GM19468 (cell line): ENCODE results near the gene LONP1.

Experiments used
- ATAC-seq: cut with Tn5 transposase; IDR thresholded peaks from one replicate; pipeline ENCODE4 v1.9.1; 2021; ENCODE audit warnings: mild to moderate bottlenecking, moderate library complexity, moderate number of reproducible peaks; ENCODE audit not compliant: unreplicated experiment; ENCODE audit errors: extremely low read depth

The LONP1 gene

DNA sequence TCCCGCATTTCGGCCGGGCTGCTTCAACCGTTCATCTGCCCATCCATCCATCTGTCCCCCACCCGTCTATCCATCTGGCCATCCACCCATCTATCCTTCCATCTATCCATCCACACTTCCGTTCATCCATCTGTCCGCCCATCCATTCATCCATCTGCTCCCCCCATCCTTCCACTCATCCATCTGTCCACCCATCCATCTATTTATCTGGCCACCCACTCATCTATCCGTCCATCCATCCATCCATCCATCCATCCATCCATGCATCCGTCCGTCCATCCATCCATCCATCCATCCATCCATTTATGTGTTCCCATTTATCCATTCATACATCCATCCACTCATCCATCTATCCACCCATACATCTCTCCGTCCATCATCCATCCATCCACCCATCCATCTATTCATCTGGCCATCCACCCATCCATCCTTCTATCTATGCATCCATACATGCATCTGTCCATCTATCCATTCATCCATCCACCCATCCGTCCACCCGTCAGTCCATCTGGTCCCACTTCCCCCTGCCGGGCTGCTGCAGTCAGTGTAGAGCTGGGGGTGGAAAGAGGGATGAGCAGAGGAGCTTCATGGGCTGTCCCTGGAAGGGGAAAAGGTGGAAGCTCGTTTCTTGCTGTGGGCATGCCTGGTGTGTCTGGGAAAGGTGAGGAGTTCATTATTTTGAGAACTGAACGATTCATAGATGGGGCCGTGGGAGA lies 38.4 kb downstream of the LONP1 start:
- ATAC-seq, result no peak

DNA sequence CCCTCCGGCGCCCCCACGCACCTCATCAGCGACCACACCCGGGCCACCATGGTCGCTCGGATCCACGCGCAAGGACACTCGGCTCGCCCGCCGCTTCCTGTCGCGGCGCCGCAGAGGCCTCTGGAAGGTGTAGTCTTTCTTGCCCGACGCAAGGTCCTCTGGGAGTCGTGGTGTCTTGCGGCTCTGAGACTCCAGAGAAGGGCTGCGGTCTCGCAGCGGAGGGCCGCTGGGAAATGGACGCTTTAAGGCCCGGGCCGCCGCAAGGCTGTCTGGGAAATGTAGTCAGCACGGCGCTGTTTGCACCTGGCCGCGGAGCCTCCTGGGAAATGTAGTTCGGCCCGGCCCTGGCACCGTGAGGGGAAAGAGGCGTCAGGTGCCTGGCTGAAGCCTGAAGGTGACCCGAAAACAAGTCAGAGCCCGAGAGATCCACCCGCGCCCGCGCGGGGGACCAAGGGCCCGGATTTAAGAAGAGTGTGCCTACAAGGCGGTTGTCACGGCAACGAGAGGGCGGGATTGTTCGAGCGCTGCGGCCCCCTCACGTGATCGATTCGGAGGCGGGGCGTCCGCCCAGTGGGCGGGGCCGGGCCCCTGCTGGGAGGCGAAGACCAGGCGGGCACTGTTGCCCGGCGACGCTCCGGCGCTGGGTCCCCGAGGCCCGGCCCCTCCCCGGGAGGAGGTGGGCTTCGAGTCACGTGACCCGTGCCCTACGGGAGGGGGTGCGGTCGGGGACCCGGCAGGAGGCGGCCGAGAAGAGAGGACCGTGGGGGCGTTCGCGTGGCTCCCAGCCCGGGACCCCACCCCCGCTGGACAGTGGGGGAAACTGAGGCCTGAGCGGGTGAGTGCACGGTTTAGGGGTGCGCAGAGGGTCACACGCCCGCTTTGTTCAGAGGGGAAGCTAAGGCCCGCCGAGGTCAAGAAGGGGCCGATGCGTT lies 39.2 kb downstream of the LONP1 start, which contains the start of the genes HSD11B1L and MICOS13:
Gene HSD11B1L (plus strand): TSS at position 591 of the 932 bp plus-strand sequence. CDS start 3,806 bp downstream, outside the sequence.
Gene MICOS13 (minus strand): TSS at position 80 of the 932 bp plus-strand sequence. CDS start 30 bp downstream, at position 50.
- ATAC-seq, result peak; percentile 85

DNA sequence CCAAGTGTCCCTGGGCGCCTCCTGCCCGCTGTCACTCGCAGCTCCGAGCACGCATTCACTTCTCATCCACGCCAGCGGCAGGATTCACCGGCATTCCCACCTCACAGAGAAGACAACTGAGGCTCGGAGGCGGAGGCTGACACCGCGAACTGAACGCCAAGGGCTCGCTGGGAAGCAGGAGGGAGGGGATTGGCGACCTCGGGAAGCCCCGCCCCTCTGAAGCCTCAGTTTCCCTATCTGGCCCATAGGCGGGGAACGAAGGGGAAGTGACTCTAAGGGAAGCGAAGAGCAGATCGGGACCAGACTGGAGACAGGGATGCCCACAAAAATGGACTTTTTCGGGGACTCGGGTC lies 39.9 kb downstream of the LONP1 start:
- ATAC-seq, result no peak

DNA sequence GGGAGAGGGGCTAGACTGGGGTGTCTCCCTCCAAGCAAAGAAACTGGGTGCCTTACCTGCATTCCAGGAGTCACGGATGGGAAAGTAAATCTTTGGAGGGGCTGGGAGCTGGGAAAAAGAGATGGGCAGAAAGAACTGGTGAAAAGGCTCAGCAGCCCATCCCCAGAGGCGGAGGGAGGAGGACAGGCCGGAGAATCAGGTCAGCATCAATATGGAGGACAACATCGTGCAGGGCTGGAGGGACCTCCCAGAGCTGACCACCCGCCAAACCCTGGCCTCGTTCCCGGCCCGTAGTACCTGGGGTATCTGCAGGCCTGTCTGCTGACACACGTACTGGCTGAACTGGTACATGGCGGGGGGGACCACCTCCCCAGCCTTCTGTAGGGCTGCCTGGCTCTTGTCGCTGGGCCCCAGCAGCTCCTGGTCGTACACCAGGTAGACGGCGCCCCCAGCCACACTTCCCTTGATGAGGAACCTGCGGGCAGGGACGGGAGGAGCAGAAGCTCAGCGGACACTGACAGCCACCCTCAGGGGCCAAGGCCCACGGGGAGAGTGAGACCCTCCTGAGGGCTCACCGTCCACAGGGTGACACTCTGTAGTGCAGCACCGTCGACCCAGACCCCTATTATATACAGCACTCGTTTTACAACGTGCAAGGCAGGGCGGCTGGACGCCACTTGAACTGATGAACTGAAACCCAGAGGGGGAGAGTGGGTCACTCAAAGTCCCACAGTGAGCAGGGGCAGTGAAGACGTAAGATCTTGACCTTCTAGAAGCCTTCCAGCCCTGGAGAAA lies 40.5 kb downstream of the LONP1 start:
- ATAC-seq, result no peak

DNA sequence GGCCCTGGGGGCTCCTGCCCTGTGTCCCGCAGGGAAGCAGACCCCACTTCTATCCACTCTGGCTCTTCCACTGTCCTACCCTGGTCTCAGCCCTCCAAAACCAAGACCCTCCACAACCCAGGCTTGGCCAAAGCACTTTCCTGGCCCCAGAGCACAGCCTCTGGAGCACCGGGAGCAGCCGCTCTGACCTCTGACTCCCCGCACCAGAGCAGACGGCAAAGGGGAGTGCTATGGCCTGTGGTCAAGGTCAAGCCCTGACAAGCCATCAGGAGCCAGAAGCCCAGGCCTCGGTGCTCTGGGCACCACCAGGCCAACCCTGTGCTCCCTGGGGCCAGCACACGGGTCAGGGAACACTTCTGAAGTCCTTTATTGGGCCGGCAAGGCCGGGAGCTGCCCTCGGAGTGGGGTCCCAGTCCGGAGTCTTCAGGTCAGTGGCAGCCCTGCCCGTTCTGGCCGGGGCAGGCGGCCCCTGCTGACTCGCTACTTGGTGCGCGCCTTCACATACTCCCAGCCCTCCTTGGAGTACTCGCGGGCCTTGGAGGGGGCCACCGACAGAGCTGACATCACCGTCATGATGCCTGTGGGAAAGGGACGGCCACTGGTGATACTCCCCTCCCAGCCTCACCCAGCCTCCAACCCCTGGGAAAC lies 41.8 kb downstream of the LONP1 start:
- ATAC-seq, result no peak

DNA sequence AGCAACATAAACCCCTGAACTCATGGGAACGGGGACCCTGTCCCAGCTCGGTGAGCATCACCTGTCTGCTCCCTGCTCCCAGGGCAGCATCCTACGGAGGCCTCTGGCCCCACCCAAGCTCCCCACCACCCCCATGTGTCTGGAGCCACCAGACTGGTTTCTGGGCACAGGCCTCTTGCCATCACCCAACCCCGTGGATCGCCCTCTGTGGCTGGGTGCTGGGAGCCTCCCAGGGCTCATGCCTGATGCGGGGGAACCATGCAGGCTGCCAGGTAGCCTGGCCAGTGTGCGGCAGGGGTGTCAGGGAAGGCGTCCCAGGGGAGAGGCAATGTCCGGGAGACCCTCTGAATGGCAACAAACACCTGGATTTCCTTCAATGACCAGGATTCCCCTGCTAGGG lies 42.4 kb downstream of the LONP1 start:
- no peak for ATAC-seq

DNA sequence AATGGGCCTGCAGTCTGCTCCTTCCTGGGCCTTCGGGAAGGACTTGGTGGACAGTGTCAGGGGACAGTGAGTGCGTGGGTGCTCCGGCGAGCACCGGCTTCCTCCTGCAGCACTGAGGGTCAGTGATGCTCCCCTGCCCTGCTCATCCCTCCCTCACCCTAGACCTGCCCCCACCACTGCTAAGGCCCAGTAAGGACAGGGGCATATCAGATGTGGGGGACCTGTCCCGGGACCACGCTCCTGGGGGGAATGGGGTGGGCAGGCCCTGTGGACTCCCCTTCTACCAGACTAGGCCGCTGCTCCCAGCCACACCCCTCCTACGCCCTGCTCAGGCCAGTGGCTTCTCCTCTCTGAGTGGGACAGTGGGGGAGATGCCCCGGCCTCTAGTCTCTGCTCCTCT lies 42.8 kb downstream of the LONP1 start:
- ATAC-seq, result no peak

DNA sequence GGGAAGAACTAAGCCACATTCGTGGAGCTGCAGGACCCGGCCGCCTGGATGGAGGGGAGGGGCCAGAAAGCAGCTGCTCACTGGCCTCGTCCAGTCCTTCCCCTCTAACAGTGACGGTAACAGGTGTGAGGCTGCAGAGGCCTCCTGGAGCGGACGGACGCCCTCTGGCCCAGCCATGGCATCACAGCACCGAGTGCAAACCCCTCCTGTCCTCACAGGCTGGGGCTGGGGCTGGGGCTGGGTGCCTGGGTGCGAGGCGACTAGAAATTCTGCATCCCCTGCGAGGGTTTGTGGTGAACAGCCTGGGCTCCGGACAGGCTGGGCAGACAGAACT lies 43.2 kb downstream of the LONP1 start:
- ATAC-seq, result no peak

DNA sequence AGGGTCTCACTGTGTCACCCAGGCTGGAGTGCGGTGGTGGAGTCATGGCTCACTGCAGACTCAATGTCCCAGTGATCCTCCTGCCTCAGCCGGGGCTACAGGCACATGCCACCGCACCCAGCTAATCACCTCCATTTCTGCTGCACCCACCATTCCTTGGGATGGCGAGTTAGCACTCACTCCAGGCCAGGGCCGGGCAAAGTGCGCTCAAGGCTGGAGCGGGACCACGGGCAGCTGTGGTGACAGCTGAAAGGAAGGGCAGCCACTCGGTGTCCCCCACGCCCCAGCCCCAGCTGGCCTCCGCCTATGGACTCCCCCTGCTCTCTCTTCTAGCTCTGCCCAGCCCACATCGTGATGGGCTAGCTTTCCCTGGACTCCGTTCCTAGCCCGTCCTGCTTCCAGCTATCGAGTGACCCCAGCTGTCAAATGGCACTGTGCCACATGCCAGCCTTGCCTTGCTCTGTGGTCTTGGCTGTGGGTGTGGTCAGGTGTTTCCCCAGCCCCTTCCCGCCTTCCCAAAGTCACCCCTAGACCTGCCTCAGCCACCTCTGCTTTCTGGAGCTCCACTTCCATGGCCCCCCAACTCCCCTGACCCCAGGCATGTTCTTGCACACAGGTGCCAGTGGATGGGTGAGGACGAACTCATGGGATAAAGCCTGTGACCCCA lies 43.7 kb downstream of the LONP1 start:
- ATAC-seq, result no peak

DNA sequence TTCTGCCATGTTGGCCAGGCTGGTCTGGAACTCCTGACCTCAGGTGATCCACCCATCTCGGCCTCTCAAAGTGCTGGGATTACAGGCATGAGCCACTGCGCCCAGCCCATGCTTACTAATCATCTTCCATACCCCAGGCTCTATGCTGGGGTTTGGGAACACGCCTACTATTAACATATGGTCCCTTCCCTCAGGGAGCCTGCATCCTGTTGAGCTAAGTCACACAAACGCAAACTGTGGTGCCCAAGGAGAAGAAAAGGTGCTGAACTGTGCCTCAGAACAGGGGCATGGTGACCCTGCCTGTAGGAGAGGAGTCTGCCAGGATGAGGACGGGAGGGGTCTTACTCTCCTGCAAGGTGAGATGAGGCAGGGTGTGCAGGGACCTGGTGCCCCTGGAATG lies 45.2 kb downstream of the LONP1 start:
- no peak for ATAC-seq

DNA sequence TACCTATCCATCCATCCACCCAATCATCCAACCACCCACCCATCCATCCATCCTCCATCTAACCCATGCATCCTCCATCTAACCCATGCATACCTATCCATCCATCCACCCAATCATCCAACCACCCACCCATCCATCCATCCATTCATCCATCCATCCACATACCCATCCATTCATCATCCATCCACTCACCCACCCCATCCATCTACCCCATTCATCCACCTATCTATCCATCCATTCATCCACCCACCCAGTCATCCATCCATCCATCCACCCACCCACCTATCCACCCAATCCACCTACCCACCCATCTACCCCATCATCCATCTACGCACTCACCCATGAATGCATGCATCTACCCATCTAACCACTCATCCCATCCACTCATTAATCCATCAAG lies 46.2 kb downstream of the LONP1 start:
- no peak for ATAC-seq

DNA sequence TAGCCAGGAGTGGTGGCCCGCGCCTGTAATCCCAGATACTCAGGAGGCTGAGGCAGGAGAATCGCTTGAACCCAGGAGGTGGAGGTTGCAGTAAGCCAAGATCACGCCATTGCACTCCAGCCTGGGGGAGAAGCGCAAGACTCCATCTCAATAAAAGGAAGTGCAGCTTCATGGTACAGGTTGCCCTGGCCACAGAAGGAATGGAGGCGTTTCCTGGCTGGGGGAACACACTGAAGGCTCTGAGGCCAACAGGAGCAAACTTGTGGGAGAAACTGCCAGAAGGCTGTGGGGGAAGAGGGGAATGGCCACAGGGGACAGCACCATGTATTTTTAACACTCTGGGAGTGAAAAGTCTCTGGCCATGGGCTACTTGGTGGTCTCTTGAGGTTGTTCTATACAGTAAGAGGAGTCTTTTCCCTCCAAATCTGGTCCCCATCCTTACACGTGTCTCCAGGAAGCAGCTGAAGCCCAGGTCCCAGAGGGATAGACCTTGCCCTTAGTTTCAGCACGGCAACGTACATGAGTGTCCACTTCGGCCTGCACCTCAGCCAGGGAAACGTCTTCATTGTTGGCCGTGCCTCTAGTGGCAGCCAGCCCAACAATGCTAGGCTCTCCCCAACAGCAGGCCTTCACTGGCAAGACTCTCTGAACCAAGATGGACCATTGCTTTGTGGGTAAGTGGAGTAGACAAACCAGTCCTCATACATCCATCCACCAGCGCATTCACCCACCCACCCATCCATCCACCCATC lies 47.1 kb downstream of the LONP1 start:
- ATAC-seq, result no peak

DNA sequence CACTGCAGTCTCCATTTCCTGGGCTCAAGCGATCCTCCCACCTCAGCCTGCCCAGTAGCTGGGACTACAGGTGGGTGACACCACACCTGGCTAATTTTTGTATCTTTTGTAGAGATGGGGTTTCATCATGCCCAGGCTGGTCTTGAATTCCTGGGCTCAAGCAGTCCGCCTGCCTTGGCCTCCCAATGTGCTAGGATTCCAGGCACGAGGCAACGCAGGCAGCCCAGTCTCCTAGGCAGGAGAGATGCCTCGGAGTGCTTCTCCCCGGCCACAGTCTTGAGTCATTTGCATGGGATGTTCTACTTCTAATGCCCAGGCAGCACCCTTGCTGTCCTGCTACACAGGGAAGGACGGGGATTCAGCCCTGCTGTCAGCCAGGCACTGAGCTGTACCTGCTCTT lies 48.3 kb downstream of the LONP1 start:
- ATAC-seq, result no peak

DNA sequence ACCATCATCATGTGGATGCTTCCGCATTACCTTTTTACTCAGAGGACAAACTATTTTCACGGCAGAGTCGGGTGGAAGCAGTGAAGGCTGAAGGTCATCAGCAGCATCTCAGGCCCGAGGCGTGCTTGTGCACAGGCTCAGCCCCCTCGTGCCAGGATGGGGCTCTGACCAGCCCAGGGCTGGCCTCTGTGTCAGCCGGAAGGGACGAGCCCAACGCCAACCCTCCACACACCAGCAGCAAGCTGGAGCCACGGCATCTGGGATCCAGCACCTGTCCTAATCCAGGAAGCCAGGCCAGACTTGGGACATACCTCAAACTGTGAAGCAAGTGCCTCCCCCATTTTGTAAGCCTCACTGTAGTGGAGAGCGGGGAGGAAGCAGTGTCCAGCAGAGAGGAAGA lies 50.7 kb downstream of the LONP1 start:
- ATAC-seq, result no peak

DNA sequence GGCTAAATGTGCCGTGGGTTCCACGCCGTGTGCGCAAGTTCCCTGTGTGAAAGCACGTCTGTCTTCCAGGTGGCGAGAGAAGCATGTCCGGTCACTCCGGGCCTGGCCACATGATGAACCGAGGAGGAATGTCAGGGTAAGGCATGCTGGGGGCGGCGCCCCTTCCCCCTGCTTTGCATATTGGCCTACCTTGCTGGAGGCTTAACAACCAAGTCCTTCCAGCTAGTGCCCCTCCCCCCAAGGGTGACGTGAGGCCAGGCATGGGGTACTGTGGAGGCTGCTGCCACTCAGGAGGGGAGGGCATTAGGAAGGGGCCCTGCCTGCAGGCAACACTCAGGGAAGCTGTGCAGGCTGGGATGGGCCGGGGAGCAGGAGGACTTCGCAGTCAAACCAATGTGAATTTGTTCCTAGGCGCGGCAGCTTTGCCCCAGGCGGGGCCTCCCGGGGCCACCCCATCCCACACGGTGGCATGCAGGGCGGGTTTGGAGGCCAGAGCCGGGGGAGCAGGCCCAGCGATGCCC lies 52.1 kb downstream of the LONP1 start:
- no peak for ATAC-seq

DNA sequence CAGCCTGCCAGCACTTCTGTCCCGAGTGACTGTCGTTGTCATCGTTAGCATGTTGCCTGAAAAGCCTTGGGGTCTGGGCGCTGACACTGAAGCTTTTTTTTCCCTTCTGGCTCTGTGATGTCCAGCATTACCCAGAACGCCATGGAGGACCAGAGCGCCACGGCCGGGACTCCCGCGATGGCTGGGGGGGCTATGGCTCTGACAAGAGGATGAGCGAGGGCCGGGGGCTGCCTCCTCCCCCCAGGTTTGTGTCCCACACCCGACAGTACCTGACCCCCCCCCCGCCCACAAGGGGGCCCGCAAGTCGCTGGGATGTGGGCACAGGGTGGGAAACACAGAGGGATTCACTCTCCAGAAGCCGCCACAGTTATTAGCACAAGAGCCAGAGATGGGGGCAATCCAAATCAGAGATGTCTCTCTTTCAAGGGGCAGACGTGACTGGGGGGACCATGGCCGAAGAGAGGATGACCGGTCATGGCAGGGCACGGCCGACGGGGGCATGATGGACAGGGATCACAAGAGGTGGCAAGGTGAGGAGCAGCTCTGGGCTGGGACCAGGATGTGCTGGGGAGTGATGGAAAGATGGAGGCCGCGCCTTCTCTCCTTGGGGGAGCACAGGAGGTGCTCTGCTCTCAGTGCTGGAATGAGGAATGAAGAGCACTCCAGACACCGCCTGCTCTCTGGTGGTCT lies 52.9 kb downstream of the LONP1 start:
- ATAC-seq, result no peak

DNA sequence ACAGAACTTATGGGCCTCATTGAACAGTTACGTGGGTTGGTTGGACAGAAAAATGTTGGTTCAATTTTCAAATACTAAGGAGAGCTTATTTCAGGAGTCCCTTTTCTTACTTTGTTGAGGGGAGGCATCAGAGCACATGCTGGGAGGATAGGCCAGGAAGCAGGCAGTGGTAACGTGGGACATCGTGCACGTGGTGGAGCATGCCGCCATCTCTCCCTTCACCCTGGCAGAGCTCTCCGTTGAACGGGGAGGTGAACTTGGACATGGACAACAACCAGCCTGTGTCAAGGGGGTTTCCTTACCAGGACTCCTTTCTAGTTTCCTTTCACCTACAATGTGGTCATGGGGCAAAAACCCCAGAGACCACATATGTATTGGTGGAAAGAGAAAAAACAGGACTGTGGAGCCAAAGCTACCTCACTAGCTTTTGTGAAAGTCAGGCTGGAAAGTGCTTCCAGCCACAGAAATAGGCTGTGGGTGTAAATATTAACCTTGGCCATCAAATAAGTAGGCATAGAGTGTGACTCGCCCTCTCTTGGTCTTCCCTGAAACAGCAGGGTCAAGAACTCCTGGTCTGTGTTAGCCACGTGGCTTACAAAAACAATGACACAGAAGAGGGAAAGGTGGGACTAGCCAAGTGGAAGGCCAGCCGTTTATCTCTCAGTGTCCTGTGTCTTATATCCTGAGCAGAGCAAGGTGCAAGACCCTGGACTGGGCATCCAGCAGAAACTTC lies 54.0 kb downstream of the LONP1 start:
- no peak for ATAC-seq

DNA sequence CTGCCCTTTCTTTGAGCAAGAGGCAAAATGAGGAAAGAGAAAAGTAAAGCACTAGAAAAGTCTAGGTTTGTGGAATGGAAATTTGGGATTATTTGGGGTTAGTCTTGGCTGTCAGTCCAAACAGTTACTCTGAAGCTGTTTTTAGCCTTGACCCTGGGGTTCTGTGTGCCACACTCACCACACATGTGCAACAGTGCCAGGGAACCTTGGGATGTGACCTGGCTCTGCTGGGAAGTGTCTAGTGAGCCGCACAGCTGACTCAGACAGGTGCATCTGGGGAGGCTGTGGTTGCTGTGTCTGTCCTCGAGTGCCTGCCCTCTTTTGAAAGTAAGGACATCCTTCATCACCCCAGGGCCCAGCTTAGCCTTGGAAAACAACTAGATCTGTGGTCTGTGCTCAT lies 55.4 kb downstream of the LONP1 start:
- no peak for ATAC-seq
